Astrocyte (in vitro differentiated cells and primary cell): Measurements from ENCODE around the gene EXOC4. TPM values are rescaled to one million over a fixed set of nuclear protein-coding genes. Genes with fewer than 3 reads are reported as not detected.

Experiments used
- DNase-seq: peaks from one replicate; pipeline ENCODE4 v3.0.0-alpha.2; 2010; ENCODE audit warnings: low read depth
- FAIRE-seq: peaks from 2 replicates; lab custom pipeline; 2011; peaks lifted over from hg19 to GRCh38; lab: Jason Lieb, UNC
- H2AFZ ChIP-seq: 2 replicates; pipeline ENCODE4 v1.6.0; 2012; ENCODE audit warnings: low read depth, low read length, inconsistent platforms
- H3K27ac ChIP-seq: 2 replicates; pipeline ENCODE4 v1.5.1; 2011; ENCODE audit warnings: low read depth, low read length, inconsistent platforms
- H3K27me3 ChIP-seq: 2 replicates; pipeline ENCODE4 v1.6.0; 2011; ENCODE audit warnings: low read length, inconsistent platforms; ENCODE audit not compliant: insufficient read depth
- H3K36me3 ChIP-seq: 2 replicates; pipeline ENCODE4 v1.5.1; 2011; ENCODE audit warnings: low read length, inconsistent platforms; ENCODE audit not compliant: insufficient read depth
- H3K4me1 ChIP-seq: 2 replicates; pipeline ENCODE4 v1.5.1; 2011; ENCODE audit warnings: low read length, inconsistent platforms; ENCODE audit not compliant: insufficient read depth
- H3K4me2 ChIP-seq: 2 replicates; pipeline ENCODE4 v1.6.0; 2012; ENCODE audit warnings: low read length, inconsistent platforms
- H3K4me3 ChIP-seq: 2 replicates; pipeline ENCODE4 v1.5.1; 2011; ENCODE audit warnings: low read depth, mild to moderate bottlenecking, low read length, inconsistent platforms; ENCODE audit not compliant: insufficient read depth
- H3K79me2 ChIP-seq: 2 replicates; pipeline ENCODE4 v1.6.0; 2012; ENCODE audit warnings: mild to moderate bottlenecking, low read length, inconsistent platforms; ENCODE audit not compliant: insufficient read depth
- H3K9ac ChIP-seq: 2 replicates; pipeline ENCODE4 v1.6.0; 2012; ENCODE audit warnings: mild to moderate bottlenecking, low read length, inconsistent platforms
- H3K9me3 ChIP-seq: 2 replicates; pipeline ENCODE4 v1.5.1; 2012; ENCODE audit warnings: low read depth, mild to moderate bottlenecking, low read length, inconsistent platforms; ENCODE audit not compliant: insufficient read depth
- H4K20me1 ChIP-seq: 2 replicates; pipeline ENCODE4 v1.6.0; 2012; ENCODE audit warnings: low read length, inconsistent platforms; ENCODE audit not compliant: insufficient read depth
- H3K27ac Mint-ChIP-seq: one replicate; pipeline ENCODE4 v1.8.0; 2021; ENCODE audit warnings: mild to moderate bottlenecking, mixed read lengths; ENCODE audit not compliant: unreplicated experiment
- H3K27me3 Mint-ChIP-seq: one replicate; pipeline ENCODE4 v1.8.0; 2021; ENCODE audit warnings: low read depth, mixed read lengths; ENCODE audit not compliant: unreplicated experiment
- H3K36me3 Mint-ChIP-seq: one replicate; pipeline ENCODE4 v1.8.0; 2021; ENCODE audit warnings: low read depth, mixed read lengths; ENCODE audit not compliant: unreplicated experiment
- H3K4me1 Mint-ChIP-seq: one replicate; pipeline ENCODE4 v1.8.0; 2021; ENCODE audit warnings: low read depth, mixed read lengths; ENCODE audit not compliant: unreplicated experiment
- H3K4me3 Mint-ChIP-seq: one replicate; pipeline ENCODE4 v1.8.0; 2021; ENCODE audit warnings: mild to moderate bottlenecking, moderate library complexity, mixed read lengths; ENCODE audit not compliant: unreplicated experiment
- H3K9me3 Mint-ChIP-seq: one replicate; pipeline ENCODE4 v1.8.0; 2021; ENCODE audit warnings: mild to moderate bottlenecking, mixed read lengths; ENCODE audit not compliant: unreplicated experiment
- CTCF ChIP-seq: IDR thresholded peaks from 2 replicates; pipeline ENCODE4 v1.5.1; 2011; ENCODE audit warnings: low read depth, mild to moderate bottlenecking, inconsistent platforms, low read length, moderate library complexity; ENCODE audit not compliant: insufficient read depth
- EZH2 ChIP-seq: IDR thresholded peaks from 2 replicates; pipeline ENCODE4 v1.6.1; 2012; ENCODE audit warnings: mild to moderate bottlenecking, low read length, inconsistent platforms; ENCODE audit not compliant: insufficient read depth
- total RNA-seq: library from RNA; stranded (reverse); gene quantifications from 2 replicates; pipeline ENCODE4 v1.2.1, GENCODE V29; 2021

The EXOC4 gene
- total RNA-seq, 1 donor from 2014 or later: 57.5 TPM

GRCh38 chr7:133433165-133433812, 180.4 kb downstream of the EXOC4 start:
- Histone ChIP-seq H3K9me3 (no peaks in the 10 kb centered on the region), H3K4me1 (peaks cover 6% of the 10 kb centered on the region), H3K9ac (no peak overlapping the region), H3K79me2 (no peaks in the 10 kb centered on the region), H3K4me2 (no peak overlapping the region), H3K36me3 (no peaks in the 10 kb centered on the region), H3K27me3 (no peaks in the 10 kb centered on the region), H4K20me1 (no peaks in the 10 kb centered on the region), H2AFZ (no peak overlapping the region), H3K4me3 (no peak overlapping the region), H3K27ac (no peak overlapping the region)
- Mint-ChIP-seq H3K36me3 (no peaks in the 10 kb centered on the region), H3K27ac (no peak overlapping the region), H3K27me3 (no peaks in the 10 kb centered on the region), H3K9me3 (peaks cover 1% of the 10 kb centered on the region), H3K4me1 (peaks cover 10% of the 10 kb centered on the region), H3K4me3 (no peak overlapping the region)
- TF ChIP-seq CTCF (no peak), EZH2 (no peak)
- DNase-seq: no peak
- no peak for FAIRE-seq

DNA sequence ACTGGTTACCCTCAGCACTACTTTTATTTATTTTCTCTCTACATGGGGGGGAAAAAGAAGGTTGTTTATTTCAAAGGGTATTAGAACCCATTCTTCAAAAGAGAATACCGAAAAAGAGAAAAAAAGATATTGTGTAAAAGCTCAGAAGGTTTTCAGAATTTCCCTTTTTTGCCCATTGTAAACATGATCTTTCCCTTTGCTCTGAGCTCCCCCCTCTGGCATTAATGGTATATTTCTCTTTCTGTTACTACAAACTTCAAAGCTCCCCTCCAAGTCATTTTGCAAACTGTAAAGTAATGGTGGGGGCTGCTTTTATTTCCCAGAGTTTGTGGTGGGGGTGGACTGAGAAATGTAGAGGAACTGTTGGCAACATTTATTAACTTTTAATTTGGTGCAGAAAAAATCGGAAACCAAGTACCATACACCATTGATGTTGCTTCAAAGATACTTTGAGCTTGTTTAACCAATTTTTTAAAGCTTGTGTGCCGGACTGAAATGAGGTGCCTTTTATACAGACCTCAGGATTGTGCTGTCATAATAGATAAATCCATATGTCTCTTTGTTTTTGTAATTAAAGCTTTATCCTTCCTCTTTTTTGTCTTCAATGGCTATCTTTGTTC, 181.5 kb downstream of the EXOC4 start:
- DNase-seq (peak; percentile 12), FAIRE-seq (no peak)
- H3K4me2 ChIP-seq: no peak overlapping the region
- Mint-ChIP-seq H3K4me1 (peaks cover 10% of the 10 kb centered on the region), H3K27ac (no peak overlapping the region), H3K36me3 (no peaks in the 10 kb centered on the region), H3K9me3 (peaks cover 1% of the 10 kb centered on the region), H3K27me3 (no peaks in the 10 kb centered on the region), H3K4me3 (no peak overlapping the region)
- no peak overlapping the region for H2AFZ ChIP-seq
- H3K27ac ChIP-seq: no peak overlapping the region
- peaks cover 6% of the 10 kb centered on the region for H3K4me1 ChIP-seq
- no peaks in the 10 kb centered on the region for H3K79me2 ChIP-seq
- H3K4me3 ChIP-seq: no peak overlapping the region
- H3K27me3 ChIP-seq: no peaks in the 10 kb centered on the region
- H3K9ac ChIP-seq: no peak overlapping the region
- no peaks in the 10 kb centered on the region for H3K9me3 ChIP-seq
- no peaks in the 10 kb centered on the region for H4K20me1 ChIP-seq
- TF ChIP-seq EZH2 (no peak), CTCF (peak; percentile 41)
- H3K36me3 ChIP-seq: no peaks in the 10 kb centered on the region

- Histone ChIP-seq H3K27me3 (no peaks in the 10 kb centered on the region), H3K4me2 (peak overlapping the region; percentile 47), H3K79me2 (no peaks in the 10 kb centered on the region), H4K20me1 (no peaks in the 10 kb centered on the region), H3K9ac (peak overlapping the region; percentile 14), H3K9me3 (no peaks in the 10 kb centered on the region), H3K4me1 (peaks cover 6% of the 10 kb centered on the region), H3K4me3 (no peak overlapping the region), H3K27ac (no peak overlapping the region), H3K36me3 (no peaks in the 10 kb centered on the region), H2AFZ (no peak overlapping the region)
- H3K27me3 Mint-ChIP-seq: no peaks in the 10 kb centered on the region
- H3K4me3 Mint-ChIP-seq: no peak overlapping the region
- no peaks in the 10 kb centered on the region for H3K36me3 Mint-ChIP-seq
- DNase-seq (peak; percentile 66), FAIRE-seq (no peak)
- peaks cover 10% of the 10 kb centered on the region for H3K4me1 Mint-ChIP-seq
- no peak for TF ChIP-seq CTCF
- no peak for TF ChIP-seq EZH2
- peak overlapping the region; percentile 86 for H3K27ac Mint-ChIP-seq
- no peaks in the 10 kb centered on the region for H3K9me3 Mint-ChIP-seq
These were observed 183.1 kb downstream of the EXOC4 start for GRCh38 chr7:133436014-133436428.
